Upper lobe of left lung (tissue), 6 donors: ENCODE measurements around the gene SURF4. TPM values are rescaled to one million over a fixed set of nuclear protein-coding genes. Genes with fewer than 3 reads are reported as not detected.
"Not testable (repeated sequence)": the region's sequence is repeated elsewhere in the genome, so short reads cannot be mapped to it uniquely, and the experiment has no call there.

Experiments
- ATAC-seq, 2 donors: fragments of 200-7000 bp; cut with Tn5 transposase; one replicate each; pipeline ENCODE4 v1.9.1; 2022; ENCODE audit warnings: mild to moderate bottlenecking in 2 of 2, moderate library complexity in 2 of 2; ENCODE audit not compliant: low FRiP score in 2 of 2
- DNase-seq, 2 donors: peaks; one replicate each; pipeline ENCODE4 v3.0.0-alpha.2; 2019 to 2020
- H3K27ac ChIP-seq, 4 donors: fragments of 200-600 bp; sonication (generic); one replicate each; pipeline ENCODE4 v1.5.1; 2016 to 2019
- H3K27me3 ChIP-seq, 4 donors: fragments of 200-600 bp; sonication (generic); one replicate each; pipeline ENCODE4 v1.5.1; 2017 to 2019
- H3K36me3 ChIP-seq, 4 donors: fragments of 200-600 bp; sonication (generic); one replicate each; pipeline ENCODE4 v1.5.1; 2016 to 2019
- H3K4me1 ChIP-seq, 4 donors: fragments of 200-600 bp; sonication (generic); one replicate each; pipeline ENCODE4 v1.5.1; 2018 to 2019
- H3K4me3 ChIP-seq, 4 donors: fragments of 200-600 bp; sonication (generic); one replicate each; pipeline ENCODE4 v1.5.1; 2017 to 2019; ENCODE audit warnings: mild to moderate bottlenecking in 2 of 4, moderate library complexity in 1 of 4
- H3K9me3 ChIP-seq, 4 donors: fragments of 200-600 bp; sonication (generic); one replicate each; pipeline ENCODE4 v1.5.1; 2018 to 2019
- EP300 ChIP-seq, 4 donors: sonication (generic); formaldehyde crosslinking; IDR thresholded peaks; one replicate each; pipeline ENCODE4 v1.5.1; 2017; ENCODE audit warnings: antibody characterized with exemption in 4 of 4, control low read depth in 2 of 4
- POLR2A ChIP-seq, 4 donors: fragments of 450-650 bp; IDR thresholded peaks; one replicate each; pipeline ENCODE4 v1.5.1; 2016 to 2017; ENCODE audit warnings: antibody characterized with exemption in 4 of 4, mild to moderate bottlenecking in 2 of 4
- POLR2AphosphoS5 ChIP-seq, 2 donors: sonication (generic); formaldehyde crosslinking; IDR thresholded peaks; one replicate each; pipeline ENCODE4 v1.5.1; 2017; ENCODE audit warnings: antibody characterized with exemption in 2 of 2
- WGBS, 2 donors: methylation state at CpG; one replicate each; pipeline ENCODE4 v1.1.5; 2017 to 2018; 5-methylcytosine and 5-hydroxymethylcytosine counted together
- total RNA-seq, 6 donors: library from RNA; depleted of rRNA in 4 of 6; stranded (reverse); fragments of >200 nt in 4 of 6; gene quantifications; one replicate each; pipeline versions ENCODE4 v1.1.0 to v1.2.1, GENCODE V29; 2016 to 2021
- TF ChIP-seq, protein P1 (sequence below), 6 experiments: fragments of 450-650 bp in 4 of 6; fragments of 200-600 bp in 2 of 6; sonication (generic) in 2 of 6; IDR thresholded peaks; one replicate each; pipeline ENCODE4 v1.5.1; 2016 to 2019; ENCODE audit warnings: antibody characterized with exemption in 6 of 6
- donor health status: DM: no; HTN: no; CAD: no; lungs with moderate emphysema.
- donor health status: DM: no; HTN: yes; CAD: no; lungs with severe emphysema.

The SURF4 gene
- total RNA-seq, 6 donors from 2014 or later: 66.0 to 208 (median 137) TPM

DNA sequence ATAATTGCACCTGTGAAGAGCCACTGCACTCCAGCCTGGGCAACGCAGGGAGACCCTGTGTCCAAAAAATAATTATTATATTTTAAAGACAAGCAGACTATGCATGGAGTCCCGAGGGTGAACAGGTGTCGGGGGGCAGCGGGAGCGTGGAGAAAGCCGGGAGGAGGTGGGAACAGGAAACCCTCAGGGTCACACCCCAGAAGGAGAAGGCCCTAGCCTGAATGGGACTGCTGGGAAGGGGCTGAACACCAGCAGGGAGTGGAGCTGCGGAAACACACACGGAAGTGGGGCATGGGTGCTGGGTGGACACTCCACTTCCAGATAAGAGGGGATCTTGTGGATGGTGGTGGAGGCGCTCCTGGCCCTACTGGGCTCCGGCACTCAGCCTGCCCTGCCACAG is 52.6 kb downstream of the SURF4 start:
- 77 to 84% methylated on average over 10 of the region's 10 CpGs for WGBS, 2 donors
- DNase-seq: peak in 1 of 2 donors; percentile 10
- ATAC-seq: no peak
- Histone ChIP-seq H3K4me3 (no peak overlapping the region), H3K36me3 (no peaks in the 10 kb centered on the region), H3K9me3 (no peaks in the 10 kb centered on the region), H3K27ac (no peak overlapping the region), H3K4me1 (no peaks in the 10 kb centered on the region), H3K27me3 (no peaks in the 10 kb centered on the region)
- TF ChIP-seq, protein P1, sequence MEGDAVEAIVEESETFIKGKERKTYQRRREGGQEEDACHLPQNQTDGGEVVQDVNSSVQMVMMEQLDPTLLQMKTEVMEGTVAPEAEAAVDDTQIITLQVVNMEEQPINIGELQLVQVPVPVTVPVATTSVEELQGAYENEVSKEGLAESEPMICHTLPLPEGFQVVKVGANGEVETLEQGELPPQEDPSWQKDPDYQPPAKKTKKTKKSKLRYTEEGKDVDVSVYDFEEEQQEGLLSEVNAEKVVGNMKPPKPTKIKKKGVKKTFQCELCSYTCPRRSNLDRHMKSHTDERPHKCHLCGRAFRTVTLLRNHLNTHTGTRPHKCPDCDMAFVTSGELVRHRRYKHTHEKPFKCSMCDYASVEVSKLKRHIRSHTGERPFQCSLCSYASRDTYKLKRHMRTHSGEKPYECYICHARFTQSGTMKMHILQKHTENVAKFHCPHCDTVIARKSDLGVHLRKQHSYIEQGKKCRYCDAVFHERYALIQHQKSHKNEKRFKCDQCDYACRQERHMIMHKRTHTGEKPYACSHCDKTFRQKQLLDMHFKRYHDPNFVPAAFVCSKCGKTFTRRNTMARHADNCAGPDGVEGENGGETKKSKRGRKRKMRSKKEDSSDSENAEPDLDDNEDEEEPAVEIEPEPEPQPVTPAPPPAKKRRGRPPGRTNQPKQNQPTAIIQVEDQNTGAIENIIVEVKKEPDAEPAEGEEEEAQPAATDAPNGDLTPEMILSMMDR (IDR thresholded peaks at IDR 0.05): no peak
- no peak for TF ChIP-seq EP300 (IDR thresholded peaks at IDR 0.05)

- no peaks in the 10 kb centered on the region for H3K4me1 ChIP-seq
- ATAC-seq: no peak
- H3K27ac ChIP-seq: no peak overlapping the region
- TF ChIP-seq POLR2AphosphoS5 (IDR thresholded peaks at IDR 0.05) (no peak), EP300 (IDR thresholded peaks at IDR 0.05) (no peak), POLR2A (IDR thresholded peaks at IDR 0.05) (no peak)
- TF ChIP-seq, protein P1 (IDR thresholded peaks at IDR 0.05): no peak
- no peak overlapping the region for H3K4me3 ChIP-seq
- 68 to 72% methylated on average over 14 of the region's 14 CpGs for whole genome bisulfite sequencing, 2 donors
- H3K9me3 ChIP-seq: no peaks in the 10 kb centered on the region
- DNase-seq: no peak
- no peaks in the 10 kb centered on the region for H3K27me3 ChIP-seq
- H3K36me3 ChIP-seq: no peaks in the 10 kb centered on the region
Observed at GRCh38 chr9:133322701-133323100, 53.2 kb downstream of the SURF4 start.

DNA sequence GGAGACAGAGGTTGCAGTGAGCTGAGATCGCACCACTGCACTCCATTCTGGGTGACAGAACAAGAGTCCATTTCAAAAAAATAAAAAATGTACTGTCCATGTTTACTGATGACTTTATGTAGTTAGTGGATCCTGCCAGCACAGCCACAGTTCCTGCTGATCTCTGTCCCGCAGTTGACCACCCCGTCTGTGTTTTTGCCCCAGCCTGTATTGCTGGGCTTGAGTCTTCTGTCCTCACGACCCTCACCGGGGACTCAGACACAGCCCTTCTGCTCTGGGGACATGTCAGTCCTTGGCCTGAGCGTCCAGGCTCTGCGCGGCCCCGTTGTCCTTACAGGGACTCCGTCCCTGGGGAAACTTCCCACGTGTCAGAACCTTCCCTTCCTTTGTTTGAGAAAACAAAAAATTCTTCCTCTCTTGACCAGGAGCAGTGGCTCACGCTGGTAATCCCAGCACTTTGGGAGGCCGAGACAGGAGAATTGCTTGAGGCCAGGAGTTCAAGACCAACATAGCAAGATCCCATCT is 54.4 kb downstream of the SURF4 start:
- H3K27ac ChIP-seq: no peak overlapping the region
- H3K4me3 ChIP-seq: no peak overlapping the region
- TF ChIP-seq, protein P1 (IDR thresholded peaks at IDR 0.05): no peak
- TF ChIP-seq EP300 (IDR thresholded peaks at IDR 0.05) (no peak), POLR2A (IDR thresholded peaks at IDR 0.05) (no peak), POLR2AphosphoS5 (IDR thresholded peaks at IDR 0.05) (no peak)
- no peaks in the 10 kb centered on the region for H3K4me1 ChIP-seq
- DNase-seq (peak in 1 of 2 donors; percentile 15), ATAC-seq (no peak)
- no peaks in the 10 kb centered on the region for H3K36me3 ChIP-seq
- 80 to 81% methylated on average over 12 to 13 of the region's 13 CpGs for WGBS, 2 donors
- H3K9me3 ChIP-seq: no peaks in the 10 kb centered on the region
- no peaks in the 10 kb centered on the region for H3K27me3 ChIP-seq

DNA sequence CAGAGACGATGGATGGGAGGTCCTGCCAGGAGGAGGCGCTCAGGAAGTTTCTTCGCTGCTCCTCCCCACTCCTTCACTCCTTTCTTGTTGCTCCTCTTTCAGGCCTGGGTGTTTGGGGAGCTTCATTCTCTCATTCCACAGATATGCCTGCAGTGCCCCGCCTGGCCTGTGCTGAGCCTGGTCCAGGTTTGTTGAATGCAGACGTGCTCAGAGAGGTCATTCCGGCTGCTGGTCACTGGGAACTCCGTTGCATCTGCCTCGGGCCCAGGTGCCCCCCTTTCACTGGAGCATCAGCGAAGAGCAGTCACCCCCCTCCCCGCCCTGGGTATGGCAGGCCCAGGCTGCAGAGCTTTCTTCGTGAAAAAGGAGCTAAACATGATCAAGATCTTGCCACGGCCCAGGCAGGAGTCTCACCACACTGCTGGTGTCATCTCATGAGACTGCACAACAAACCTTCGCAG is 55.4 kb downstream of the SURF4 start:
- Histone ChIP-seq H3K4me3 (no peak overlapping the region), H3K9me3 (no peaks in the 10 kb centered on the region), H3K27ac (no peak overlapping the region), H3K27me3 (no peaks in the 10 kb centered on the region), H3K36me3 (no peaks in the 10 kb centered on the region), H3K4me1 (no peaks in the 10 kb centered on the region)
- TF ChIP-seq EP300 (IDR thresholded peaks at IDR 0.05): no peak
- TF ChIP-seq POLR2A (IDR thresholded peaks at IDR 0.05): no peak
- TF ChIP-seq POLR2AphosphoS5 (IDR thresholded peaks at IDR 0.05): no peak
- TF ChIP-seq, protein P1 (IDR thresholded peaks at IDR 0.05): no peak
- no peak for ATAC-seq
- WGBS, 2 donors: 65 to 78% methylated on average over 9 to 13 of the region's 13 CpGs
- peak in 1 of 2 donors; percentile 6 for DNase-seq

- not testable (repeated sequence) for H3K4me1 ChIP-seq, H3K27me3 ChIP-seq, H3K4me3 ChIP-seq, H3K9me3 ChIP-seq, H3K27ac ChIP-seq, H3K36me3 ChIP-seq
- 75 to 100% methylated on average over 3 to 11 of the region's 13 CpGs for WGBS, 2 donors
- ATAC-seq (peak in 1 of 2 donors; percentile 46), DNase-seq (peak in 1 of 2 donors; percentile 3)
Observed at GRCh38 chr9:133317551-133317950, 58.3 kb downstream of the SURF4 start.
